ENCODE results near the gene POU2AF2. TPM values are rescaled to one million over a fixed set of nuclear protein-coding genes. Genes with fewer than 3 reads are reported as not detected.
"Not testable (repeated sequence)": the region's sequence is repeated elsewhere in the genome, so short reads cannot be mapped to it uniquely, and the experiment has no call there.

POU2AF2 gene
- total RNA-seq, 1 donor: not detected

DNA sequence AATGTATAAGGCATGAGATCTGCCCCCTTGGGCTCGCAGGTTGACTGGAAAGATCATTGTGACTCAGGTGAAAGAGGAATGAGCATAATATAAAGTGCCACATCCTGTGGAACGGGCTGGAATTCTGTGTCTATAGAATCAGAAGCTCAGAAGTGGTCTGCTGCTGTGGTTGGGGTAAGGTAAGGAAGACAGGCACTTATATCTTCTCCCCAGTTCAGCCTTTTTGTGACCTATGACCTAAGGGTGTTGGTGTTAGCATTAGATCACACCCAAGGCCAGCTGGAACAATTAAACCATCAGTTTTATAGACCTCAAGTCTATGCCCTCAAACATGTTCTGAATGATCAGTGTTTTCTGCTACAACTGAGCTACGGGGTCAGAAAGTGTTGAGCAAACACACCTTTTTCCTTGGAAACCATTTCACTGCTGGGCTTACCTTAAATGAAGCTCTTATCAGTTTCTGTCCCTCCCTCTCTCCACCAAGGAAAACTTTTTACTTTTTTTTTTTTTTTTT is 37.1 kb downstream of the POU2AF2 start:
- Histone ChIP-seq H3K4me1 (ENCODE audit: insufficient read depth, low read length) (no peaks in the 10 kb centered on the region), H3K27me3 (ENCODE audit: insufficient read depth, low read length) (no peaks in the 10 kb centered on the region), H3K4me3 (ENCODE audit: low read length) (no peak overlapping the region), H3K9me3 (ENCODE audit: low read depth, low read length) (no peaks in the 10 kb centered on the region)

DNA sequence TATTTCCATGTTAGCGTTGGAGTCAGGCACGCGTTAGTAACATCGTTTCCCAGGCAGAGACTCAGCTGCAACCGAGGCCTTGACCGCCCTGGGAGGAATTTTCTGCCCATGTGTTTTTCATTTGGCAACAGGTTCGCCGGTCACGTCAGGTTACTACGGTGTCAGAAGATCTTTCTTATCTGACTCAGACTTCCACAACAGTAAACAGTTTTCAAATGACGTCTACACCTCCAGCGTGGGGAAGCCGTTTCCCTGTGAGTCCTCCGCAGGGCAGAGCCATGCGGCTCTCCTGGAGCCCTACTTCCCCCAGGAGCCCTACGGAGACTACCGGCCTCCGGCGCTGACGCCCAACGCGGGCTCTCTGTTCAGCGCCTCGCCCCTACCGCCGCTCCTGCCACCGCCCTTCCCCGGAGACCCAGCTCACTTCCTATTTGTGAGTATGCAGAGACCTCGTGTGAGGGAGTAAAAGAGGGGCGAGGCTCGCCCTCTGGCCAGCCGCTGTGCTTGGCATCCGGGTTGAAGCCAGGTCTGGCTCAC is 38.5 kb downstream of the POU2AF2 start:
- Histone ChIP-seq H3K4me3 (ENCODE audit: low read length) (no peak overlapping the region), H3K4me1 (ENCODE audit: insufficient read depth, low read length) (no peaks in the 10 kb centered on the region), H3K27me3 (ENCODE audit: insufficient read depth, low read length) (no peaks in the 10 kb centered on the region), H3K9me3 (ENCODE audit: low read depth, low read length) (no peaks in the 10 kb centered on the region)

DNA sequence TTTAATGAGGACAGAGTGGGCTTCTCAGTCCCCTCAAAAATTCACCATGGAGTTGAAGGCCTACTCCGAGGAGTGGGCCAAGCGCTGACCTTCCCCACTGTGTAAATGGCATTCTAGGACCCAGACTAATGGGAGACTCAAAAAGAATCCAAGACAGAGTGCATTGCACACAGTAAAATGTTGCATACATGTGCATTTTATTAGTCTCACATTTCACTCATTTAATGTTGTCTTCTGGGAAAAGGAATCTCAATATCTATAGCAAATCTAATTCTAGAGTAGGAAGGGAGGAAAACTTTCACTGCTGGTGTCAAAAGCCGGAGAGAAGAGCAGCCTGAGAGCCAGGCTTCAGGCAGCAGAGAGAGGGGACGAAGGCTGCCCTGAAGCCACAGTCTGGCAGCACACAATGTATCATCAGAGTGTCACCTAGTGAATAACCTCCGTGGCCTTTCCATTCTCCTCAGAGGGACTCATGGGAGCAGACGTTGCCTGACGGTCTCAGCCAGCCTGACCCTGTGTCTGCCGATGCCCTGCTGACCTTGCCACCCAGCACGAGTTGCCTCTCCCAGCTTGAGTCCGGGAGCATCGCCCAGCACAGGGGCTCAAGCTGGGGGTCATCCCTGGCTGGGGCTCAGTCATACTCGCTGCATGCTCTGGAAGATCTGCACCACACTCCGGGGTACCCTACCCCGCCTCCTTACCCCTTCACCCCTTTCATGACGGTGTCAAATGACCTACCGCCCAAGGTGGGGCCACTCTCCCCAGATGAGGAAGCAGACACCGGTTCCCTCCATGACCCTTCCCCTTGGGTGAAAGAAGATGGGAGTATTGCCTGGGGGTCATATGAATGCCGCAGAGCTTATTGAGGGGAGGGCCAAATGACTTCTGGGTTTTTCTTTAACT is 39.9 kb downstream of the POU2AF2 start:
- H3K4me3 ChIP-seq (ENCODE audit: low read length): no peak overlapping the region
- H3K9me3 ChIP-seq (ENCODE audit: low read depth, low read length): no peaks in the 10 kb centered on the region
- H3K27me3 ChIP-seq (ENCODE audit: insufficient read depth, low read length): no peaks in the 10 kb centered on the region
- H3K4me1 ChIP-seq (ENCODE audit: insufficient read depth, low read length): no peaks in the 10 kb centered on the region

DNA sequence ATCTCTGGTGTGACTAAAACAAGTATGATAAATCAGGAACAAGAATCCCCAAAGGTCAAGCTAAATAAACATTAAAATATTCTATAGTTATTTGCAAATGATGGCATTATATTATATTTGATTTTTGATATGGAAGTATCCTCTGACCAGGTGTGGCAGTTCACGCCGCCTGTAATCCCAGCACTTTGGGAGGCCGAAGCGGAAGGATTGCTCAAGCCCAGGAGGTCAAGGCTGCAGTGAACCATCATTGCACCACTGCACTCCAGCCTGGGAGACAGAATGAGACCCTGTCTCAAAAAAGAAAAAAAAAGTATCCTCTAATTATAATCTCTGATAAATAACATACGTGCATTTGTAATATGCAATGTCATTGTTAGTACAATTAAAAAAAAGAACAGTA is 46.2 kb downstream of the POU2AF2 start:
- Histone ChIP-seq H3K4me3 (ENCODE audit: low read length) (no peak overlapping the region), H3K4me1 (ENCODE audit: insufficient read depth, low read length) (no peaks in the 10 kb centered on the region), H3K9me3 (ENCODE audit: low read depth, low read length) (no peaks in the 10 kb centered on the region), H3K27me3 (ENCODE audit: insufficient read depth, low read length) (no peaks in the 10 kb centered on the region)

DNA sequence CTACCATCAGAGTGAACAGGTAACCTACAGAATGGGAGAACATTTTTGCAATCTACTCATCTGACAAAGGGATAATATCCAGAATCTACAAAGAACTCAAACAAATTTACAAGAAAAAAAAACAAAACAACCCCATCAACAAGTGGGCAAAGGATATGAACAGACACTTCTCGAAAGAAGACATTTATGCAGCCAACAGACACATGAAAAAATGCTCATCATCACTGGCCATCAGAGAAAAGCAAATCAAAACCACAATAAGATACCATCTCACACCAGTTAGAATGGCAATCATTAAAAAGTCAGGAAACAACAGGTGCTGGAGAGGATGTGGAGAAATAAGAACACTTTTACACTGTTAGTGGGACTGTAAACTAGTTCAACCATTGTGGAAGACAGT is 46.9 kb downstream of the POU2AF2 start:
- H3K9me3 ChIP-seq (ENCODE audit: low read depth, low read length); H3K4me1 ChIP-seq (ENCODE audit: insufficient read depth, low read length); H3K27me3 ChIP-seq (ENCODE audit: insufficient read depth, low read length); H3K4me3 ChIP-seq (ENCODE audit: low read length): not testable (repeated sequence)

DNA sequence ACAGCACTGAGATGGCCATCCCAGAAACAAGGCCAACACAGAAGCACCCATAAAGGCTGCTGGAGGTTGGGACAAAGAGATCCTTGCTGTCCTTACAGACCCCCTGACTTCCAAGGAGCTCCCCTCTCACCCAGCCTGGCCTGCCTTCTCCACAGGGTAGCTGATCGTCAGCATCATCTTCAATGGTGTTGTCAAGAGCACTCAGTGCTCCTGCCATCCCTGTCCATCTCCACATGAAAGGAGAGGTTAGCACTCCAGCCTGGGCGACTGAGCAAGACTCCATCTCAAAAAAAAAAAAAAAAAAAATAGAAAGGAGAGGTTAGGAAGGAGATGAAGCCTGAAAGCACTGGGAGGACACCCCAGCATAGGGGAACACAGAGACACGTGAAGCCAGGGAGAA is 50.7 kb downstream of the POU2AF2 start:
- Histone ChIP-seq H3K9me3 (ENCODE audit: low read depth, low read length) (no peaks in the 10 kb centered on the region), H3K27me3 (ENCODE audit: insufficient read depth, low read length) (peaks cover 25% of the 10 kb centered on the region), H3K4me3 (ENCODE audit: low read length) (no peak overlapping the region), H3K4me1 (ENCODE audit: insufficient read depth, low read length) (no peaks in the 10 kb centered on the region)

DNA sequence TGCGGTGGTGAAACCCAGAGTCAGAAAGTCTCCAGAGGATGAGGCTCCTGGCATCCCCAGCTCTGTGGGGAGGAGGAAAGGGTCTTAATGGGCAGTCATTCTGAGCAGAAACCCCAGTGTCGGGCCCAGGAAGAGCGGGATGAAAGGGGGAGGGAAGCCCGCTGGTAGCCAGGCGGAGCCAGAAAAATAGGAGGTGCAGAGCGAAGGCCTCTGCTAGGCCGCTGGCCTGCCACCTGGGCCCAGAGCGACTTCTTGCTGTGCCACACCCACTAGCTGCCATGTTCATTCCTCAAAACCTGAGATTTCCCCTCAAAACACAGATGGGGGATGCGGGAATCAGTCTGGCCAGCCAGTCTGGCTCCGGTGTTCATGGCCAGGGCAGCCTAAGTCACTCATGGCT is 52.2 kb downstream of the POU2AF2 start:
- Histone ChIP-seq H3K4me1 (ENCODE audit: insufficient read depth, low read length) (peaks cover 4% of the 10 kb centered on the region), H3K9me3 (ENCODE audit: low read depth, low read length) (no peaks in the 10 kb centered on the region), H3K4me3 (ENCODE audit: low read length) (no peak overlapping the region), H3K27me3 (ENCODE audit: insufficient read depth, low read length) (peaks cover 26% of the 10 kb centered on the region)

DNA sequence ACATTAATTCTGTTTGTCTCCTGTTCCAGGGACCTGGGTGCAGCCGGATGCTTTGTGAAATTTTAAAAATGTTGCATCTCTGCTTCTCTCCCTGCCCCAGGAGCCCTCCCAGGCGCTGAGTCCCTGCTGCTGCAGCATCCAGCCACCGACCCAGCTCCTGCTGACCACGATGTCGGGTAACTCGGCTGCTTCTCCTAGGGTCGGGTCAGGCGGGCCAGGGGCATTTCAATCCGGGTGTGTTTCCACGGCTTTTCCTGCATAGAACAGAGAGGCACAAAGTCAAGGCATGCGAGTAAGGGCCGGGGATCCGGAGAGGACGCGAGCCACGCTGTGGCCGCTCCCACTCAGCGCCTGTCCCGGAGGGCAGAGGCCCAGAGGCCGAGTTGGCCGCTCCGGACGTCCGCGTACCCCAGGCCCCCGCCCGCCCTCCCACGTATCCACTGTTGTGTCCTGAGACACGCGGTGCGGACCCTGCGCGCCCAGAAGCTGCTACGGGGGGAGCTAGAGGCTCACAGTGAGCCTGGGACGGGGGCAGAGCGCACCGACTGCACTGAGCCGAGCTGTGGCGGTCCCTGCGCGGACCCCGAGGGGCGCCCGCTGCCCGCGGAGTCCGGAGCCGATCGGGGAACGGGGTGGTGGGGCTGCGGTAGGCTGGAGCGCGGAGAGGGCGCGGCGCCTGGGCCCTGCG is 53.0 kb downstream of the POU2AF2 start, which contains the start of gene POU2AF3:
Gene POU2AF3, plus strand, starts transcription at position 134 of the 688 bp plus-strand sequence. Its CDS starts 36 bp downstream, at position 170.
- peak within 1 kb of the TSS; percentile 30 for H3K4me3 ChIP-seq (ENCODE audit: low read length)
- no peaks in the 10 kb centered on the region for H3K9me3 ChIP-seq (ENCODE audit: low read depth, low read length)
- H3K27me3 ChIP-seq (ENCODE audit: insufficient read depth, low read length): peaks cover 26% of the 10 kb centered on the region
- H3K4me1 ChIP-seq (ENCODE audit: insufficient read depth, low read length): peaks cover 4% of the 10 kb centered on the region

DNA sequence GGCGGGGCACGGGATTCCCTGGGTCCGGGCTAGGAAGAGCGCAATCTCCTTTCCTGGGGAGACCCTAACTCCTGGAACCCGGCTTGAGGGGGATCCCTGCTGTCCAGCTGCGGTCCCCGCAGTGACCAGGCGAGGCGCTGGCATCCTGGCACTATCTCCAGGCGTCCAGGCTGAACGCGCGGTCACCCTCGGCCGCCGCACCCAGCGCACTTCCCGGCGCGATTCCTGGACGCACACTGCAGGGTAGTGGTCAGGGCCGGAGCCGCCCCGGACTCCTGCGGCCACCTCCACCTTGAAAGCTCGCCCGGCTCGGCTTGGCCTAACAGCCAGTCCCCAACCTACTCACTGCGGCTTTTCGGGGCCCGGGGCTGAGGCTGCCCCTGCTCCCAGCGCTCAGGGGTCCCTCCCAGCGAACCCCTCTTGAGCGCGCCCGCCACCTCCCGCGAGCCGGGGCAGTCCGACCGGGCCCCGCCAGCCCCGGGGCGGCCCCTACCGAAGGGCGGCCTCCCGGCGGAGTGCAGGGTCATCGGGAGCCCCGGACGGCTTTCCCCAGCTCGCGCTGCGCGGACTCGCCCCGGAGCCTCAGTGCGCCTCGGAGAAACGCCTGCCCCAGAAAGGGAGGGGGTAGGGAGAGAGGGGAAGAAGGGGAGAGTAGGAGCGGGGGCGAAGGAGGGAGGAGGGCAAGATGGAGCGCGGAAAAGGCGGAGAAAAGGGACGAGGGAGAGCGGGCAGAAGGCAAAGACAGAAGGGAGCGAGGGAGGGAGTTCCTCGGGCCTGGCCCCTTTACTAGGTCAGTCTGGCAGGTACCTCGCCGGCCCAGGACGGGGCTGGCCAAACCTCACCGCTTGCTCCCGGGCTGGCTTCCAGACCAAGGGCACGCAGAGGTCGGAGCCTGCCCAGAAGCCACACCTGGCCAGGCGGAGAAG is 53.8 kb downstream of the POU2AF2 start:
- Histone ChIP-seq H3K4me1 (ENCODE audit: insufficient read depth, low read length) (peaks cover 4% of the 10 kb centered on the region), H3K27me3 (ENCODE audit: insufficient read depth, low read length) (peaks cover 26% of the 10 kb centered on the region), H3K4me3 (ENCODE audit: low read length) (peak overlapping the region; percentile 30), H3K9me3 (ENCODE audit: low read depth, low read length) (no peaks in the 10 kb centered on the region)

DNA sequence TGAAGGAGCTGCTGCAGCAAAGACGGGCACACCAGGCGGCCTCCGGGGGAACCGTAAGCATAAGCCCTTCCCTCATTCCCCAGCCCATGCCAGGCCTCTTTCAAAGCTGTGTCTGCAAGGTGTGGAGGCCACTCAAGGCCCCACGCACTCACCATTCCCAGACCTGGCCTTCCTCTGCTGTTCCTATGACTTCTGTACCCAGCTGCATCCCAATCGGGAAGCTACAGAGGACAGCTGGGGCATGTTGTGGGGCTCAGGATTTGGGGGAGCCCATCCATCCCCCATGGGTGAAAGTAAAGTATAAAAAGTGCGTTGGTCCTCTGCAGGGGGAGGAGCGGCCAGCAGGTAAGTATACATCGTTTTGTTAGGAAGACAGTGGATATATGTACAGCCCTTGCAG is 55.0 kb downstream of the POU2AF2 start:
- H3K27me3 ChIP-seq (ENCODE audit: insufficient read depth, low read length): peaks cover 26% of the 10 kb centered on the region
- no peak overlapping the region for H3K4me3 ChIP-seq (ENCODE audit: low read length)
- H3K9me3 ChIP-seq (ENCODE audit: low read depth, low read length): no peaks in the 10 kb centered on the region
- H3K4me1 ChIP-seq (ENCODE audit: insufficient read depth, low read length): peaks cover 4% of the 10 kb centered on the region

DNA sequence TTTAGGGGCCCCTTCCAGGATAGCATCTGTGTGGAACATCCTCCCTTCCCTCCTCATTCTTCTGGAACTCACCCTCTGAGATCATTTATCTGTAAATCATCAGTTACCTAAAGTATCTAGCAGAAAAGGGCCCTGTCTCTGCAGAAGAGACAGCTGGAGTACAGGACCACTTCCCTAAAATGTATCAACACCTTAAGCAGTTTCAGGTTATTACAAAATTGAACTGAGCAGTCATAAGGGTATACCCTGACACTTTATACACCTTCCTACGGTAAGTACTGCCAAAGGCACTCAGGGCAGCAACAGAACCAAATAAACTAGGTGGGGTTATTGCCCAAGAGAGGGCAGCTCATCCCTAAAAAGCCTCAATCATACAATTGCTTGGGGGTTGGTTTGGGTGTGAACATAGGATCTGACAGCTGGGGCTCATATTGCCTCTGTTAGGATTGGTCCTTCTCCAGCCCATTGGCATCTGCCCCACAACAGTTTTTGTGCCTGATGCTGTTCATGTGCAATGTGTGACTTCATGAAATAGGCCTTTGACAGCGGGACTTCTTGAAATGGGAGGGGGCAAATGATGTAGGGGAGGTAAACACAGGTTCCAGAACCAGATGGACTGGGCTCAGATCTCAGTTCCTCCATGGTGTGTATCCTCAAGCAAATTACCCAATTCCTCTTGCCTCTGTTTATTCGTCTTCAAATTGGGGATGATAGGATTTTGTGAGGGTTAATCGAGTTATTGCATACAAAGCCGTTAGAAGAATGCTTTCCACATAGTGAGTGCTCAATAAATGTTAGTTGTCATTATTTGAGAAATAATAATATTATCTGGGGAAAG is 55.7 kb downstream of the POU2AF2 start:
- no peak overlapping the region for H3K4me3 ChIP-seq (ENCODE audit: low read length)
- no peaks in the 10 kb centered on the region for H3K9me3 ChIP-seq (ENCODE audit: low read depth, low read length)
- H3K27me3 ChIP-seq (ENCODE audit: insufficient read depth, low read length): peaks cover 26% of the 10 kb centered on the region
- H3K4me1 ChIP-seq (ENCODE audit: insufficient read depth, low read length): peaks cover 4% of the 10 kb centered on the region

DNA sequence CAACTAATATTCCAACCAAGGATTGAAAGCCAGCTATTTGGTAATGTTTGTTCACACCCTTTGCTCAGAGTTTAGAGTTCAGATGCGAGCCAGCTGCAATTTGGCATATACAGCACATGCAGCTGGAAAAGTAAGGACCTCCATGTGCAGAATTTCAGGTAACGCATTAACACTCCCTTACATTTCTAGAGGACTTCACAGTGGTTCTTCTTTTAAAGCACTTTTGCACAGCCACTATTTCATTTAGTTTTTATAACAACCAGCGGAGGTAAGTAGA is 56.3 kb downstream of the POU2AF2 start:
- H3K4me1 ChIP-seq (ENCODE audit: insufficient read depth, low read length): peaks cover 4% of the 10 kb centered on the region
- H3K4me3 ChIP-seq (ENCODE audit: low read length): no peak overlapping the region
- no peaks in the 10 kb centered on the region for H3K9me3 ChIP-seq (ENCODE audit: low read depth, low read length)
- H3K27me3 ChIP-seq (ENCODE audit: insufficient read depth, low read length): peaks cover 26% of the 10 kb centered on the region

DNA sequence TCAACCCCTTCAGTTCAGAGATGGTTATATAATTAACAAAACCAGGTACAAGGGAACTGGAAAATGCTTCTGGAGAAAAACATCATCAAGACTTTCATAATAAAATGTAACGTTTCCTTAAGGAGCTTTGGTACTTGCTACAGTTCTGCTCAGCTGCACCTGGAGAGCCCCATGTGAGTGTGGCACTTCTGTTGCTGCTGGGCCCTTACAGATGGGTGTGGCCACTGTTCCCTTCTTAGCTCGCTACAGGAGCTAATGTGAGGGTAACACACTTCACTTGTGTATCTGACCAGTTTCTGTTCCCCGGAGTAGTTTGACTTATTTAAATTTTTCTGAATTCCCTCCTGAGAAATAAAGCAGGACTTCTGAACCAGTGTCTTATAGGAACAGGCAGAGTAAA is 56.8 kb downstream of the POU2AF2 start:
- Histone ChIP-seq H3K9me3 (ENCODE audit: low read depth, low read length) (no peaks in the 10 kb centered on the region), H3K27me3 (ENCODE audit: insufficient read depth, low read length) (peaks cover 26% of the 10 kb centered on the region), H3K4me3 (ENCODE audit: low read length) (no peak overlapping the region), H3K4me1 (ENCODE audit: insufficient read depth, low read length) (peaks cover 4% of the 10 kb centered on the region)

DNA sequence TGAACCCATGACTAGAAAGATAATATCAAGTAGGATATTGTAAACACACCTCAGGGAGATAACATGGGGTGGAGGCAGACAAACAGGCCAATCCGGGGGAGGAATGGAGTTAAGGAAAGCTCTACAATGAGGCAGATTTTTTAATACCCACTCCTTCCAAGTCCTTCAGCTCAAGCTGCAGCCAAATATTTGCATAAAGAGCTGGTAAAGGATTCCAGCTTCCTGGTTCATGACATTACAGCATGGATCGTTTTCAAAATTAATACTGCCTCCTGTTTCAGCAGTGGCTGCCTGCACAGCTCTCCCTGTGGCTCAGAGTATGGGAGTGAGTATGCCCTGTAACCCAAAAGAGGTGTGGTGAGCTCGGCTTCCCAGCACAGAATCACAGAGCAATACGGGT is 57.9 kb downstream of the POU2AF2 start:
- Histone ChIP-seq H3K27me3 (ENCODE audit: insufficient read depth, low read length) (peaks cover 18% of the 10 kb centered on the region), H3K9me3 (ENCODE audit: low read depth, low read length) (no peaks in the 10 kb centered on the region), H3K4me3 (ENCODE audit: low read length) (no peak overlapping the region), H3K4me1 (ENCODE audit: insufficient read depth, low read length) (peaks cover 4% of the 10 kb centered on the region)

All from mononuclear cell (primary cell).